Hepatocyte (in vitro differentiated cells): Measurements from ENCODE around the gene NAP1L1.

Source experiments
- CTCF ChIP-seq: fragments of 200-600 bp; sonication (generic); IDR thresholded peaks from 2 replicates; pipeline ENCODE4 v1.5.1; 2016; ENCODE audit warnings: antibody characterized with exemption, mild to moderate bottlenecking; ENCODE audit not compliant: poor library complexity
- EZH2 ChIP-seq: fragments of 200-600 bp; sonication (generic); IDR thresholded peaks from 2 replicates; pipeline ENCODE4 v1.6.1; 2016; ENCODE audit warnings: antibody characterized with exemption, mild to moderate bottlenecking, borderline replicate concordance

DNA sequence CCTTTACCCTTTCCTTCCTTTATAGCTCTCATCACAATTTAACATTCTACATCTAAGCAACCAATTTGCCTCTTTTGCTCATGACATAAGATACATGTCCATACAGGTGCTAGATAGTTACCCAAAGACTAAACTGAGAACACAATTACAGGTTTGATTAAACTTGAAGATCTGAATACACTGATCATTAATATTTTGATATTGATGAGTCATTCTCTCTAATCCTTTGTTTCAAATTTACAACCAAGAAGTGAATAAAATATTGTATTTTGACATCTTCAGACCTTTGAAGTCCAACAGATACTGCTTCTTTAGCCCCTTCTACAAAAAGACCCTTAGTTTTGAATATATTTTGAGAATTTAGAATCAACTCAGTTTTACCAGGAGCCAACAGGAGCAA, 2.6 kb downstream of the NAP1L1 start:
- TF ChIP-seq CTCF (no peak), EZH2 (no peak)
